CD14-positive monocyte (primary cell): ENCODE results near the gene PTPRR. TPM values are rescaled to one million over a fixed set of nuclear protein-coding genes. Genes with fewer than 3 reads are reported as not detected.

Experiments
- DNase-seq, 3 donors: peaks; one replicate each; pipeline ENCODE4 v3.0.0-alpha.2; 2011 to 2022
- H2AFZ ChIP-seq: 2 replicates; pipeline ENCODE4 v1.6.0; 2012; ENCODE audit warnings: mild to moderate bottlenecking, low read depth, low read length, inconsistent platforms; ENCODE audit not compliant: insufficient read depth, poor library complexity, severe bottlenecking
- H3K27ac ChIP-seq, 2 donors: 1 replicate in 1 of 2; 2 replicates in 1 of 2; pipeline ENCODE4 v1.5.1; 2012 to 2013; ENCODE audit warnings: low read length in 2 of 2, control low read depth in 1 of 2, inconsistent platforms in 1 of 2, low read depth in 1 of 2, mild to moderate bottlenecking in 1 of 2
- H3K27me3 ChIP-seq, 2 donors: one replicate each; pipeline versions ENCODE4 v1.6.0 to v1.6.1; 2011 to 2013; ENCODE audit warnings: low read length in 2 of 2; ENCODE audit not compliant: control insufficient read depth in 2 of 2, insufficient read depth in 2 of 2
- H3K36me3 ChIP-seq, 2 donors: replicated peaks in 1 of 2; 1 replicate in 1 of 2; 2 replicates in 1 of 2; pipeline versions ENCODE4 v1.5.1 to v1.6.1; 2012 to 2013; ENCODE audit warnings: low read length in 2 of 2, control low read depth in 1 of 2, inconsistent platforms in 1 of 2, mild to moderate bottlenecking in 1 of 2; ENCODE audit not compliant: insufficient read depth in 2 of 2, control insufficient read depth in 1 of 2
- H3K4me1 ChIP-seq, 2 donors: 1 replicate in 1 of 2; 2 replicates in 1 of 2; pipeline versions ENCODE4 v1.5.1 to v1.6.1; 2012 to 2013; ENCODE audit warnings: low read length in 2 of 2, control low read depth in 1 of 2, inconsistent platforms in 1 of 2, mild to moderate bottlenecking in 1 of 2, moderate library complexity in 1 of 2; ENCODE audit not compliant: insufficient read depth in 2 of 2, control insufficient read depth in 1 of 2
- H3K4me2 ChIP-seq: replicated peaks from 2 replicates; pipeline ENCODE3; 2012; ENCODE audit warnings: low read length, moderate library complexity, mild to moderate bottlenecking; ENCODE audit not compliant: poor library complexity, severe bottlenecking; ENCODE audit errors: extremely low read depth
- H3K4me3 ChIP-seq, 3 experiments: fragments of 200-600 bp in 1 of 3; sonication (generic) in 1 of 3; replicated peaks in 1 of 3; 1 replicate in 2 of 3; 2 replicates in 1 of 3; pipeline ENCODE4 v1.5.1; 2011 to 2013; ENCODE audit warnings: low read length in 3 of 3, mild to moderate bottlenecking in 3 of 3, control low read depth in 2 of 3, low read depth in 2 of 3, inconsistent platforms in 1 of 3, moderate library complexity in 1 of 3
- H3K79me2 ChIP-seq: 2 replicates; pipeline ENCODE4 v1.6.0; 2012; ENCODE audit warnings: mild to moderate bottlenecking, control low read depth, inconsistent platforms, low read length, moderate library complexity; ENCODE audit not compliant: insufficient read depth
- H3K9ac ChIP-seq: 2 replicates; pipeline ENCODE4 v1.6.0; 2017; ENCODE audit warnings: low read length, mild to moderate bottlenecking; ENCODE audit not compliant: insufficient read depth, poor library complexity, severe bottlenecking
- H3K9me3 ChIP-seq, 2 donors: replicated peaks in 1 of 2; 1 replicate in 1 of 2; 2 replicates in 1 of 2; pipeline versions ENCODE4 v1.5.1 to v1.6.1; 2012 to 2013; ENCODE audit warnings: low read length in 2 of 2, control low read depth in 1 of 2; ENCODE audit not compliant: control insufficient read depth in 1 of 2, insufficient read depth in 1 of 2
- H4K20me1 ChIP-seq: 2 replicates; pipeline ENCODE4 v1.6.0; 2012; ENCODE audit warnings: mild to moderate bottlenecking, low read length, control low read depth, moderate library complexity; ENCODE audit not compliant: insufficient read depth
- H3K27ac Mint-ChIP-seq, 7 donors: one replicate each; pipeline ENCODE4 v1.8.0; 2020; ENCODE audit warnings: mild to moderate bottlenecking in 7 of 7, mixed read lengths in 7 of 7, moderate library complexity in 6 of 7, inconsistent platforms in 2 of 7
- H3K27me3 Mint-ChIP-seq, 3 donors: one replicate each; pipeline ENCODE4 v1.8.0; 2021 to 2022; ENCODE audit warnings: low read depth in 3 of 3, mild to moderate bottlenecking in 3 of 3, mixed read lengths in 3 of 3, moderate library complexity in 3 of 3, inconsistent platforms in 1 of 3
- H3K36me3 Mint-ChIP-seq, 2 donors: one replicate each; pipeline ENCODE4 v1.8.0; 2020; ENCODE audit warnings: mixed read lengths in 2 of 2, inconsistent platforms in 1 of 2, mild to moderate bottlenecking in 1 of 2
- H3K4me1 Mint-ChIP-seq: one replicate; pipeline ENCODE4 v1.8.0; 2020; ENCODE audit warnings: mild to moderate bottlenecking, mixed read lengths
- H3K4me3 Mint-ChIP-seq, 2 donors: one replicate each; pipeline ENCODE4 v1.8.0; 2020; ENCODE audit warnings: mild to moderate bottlenecking in 2 of 2, mixed read lengths in 2 of 2, moderate library complexity in 1 of 2
- H3K9me3 Mint-ChIP-seq, 7 donors: one replicate each; pipeline ENCODE4 v1.8.0; 2020 to 2022; ENCODE audit warnings: mixed read lengths in 7 of 7, mild to moderate bottlenecking in 6 of 7, moderate library complexity in 6 of 7, inconsistent platforms in 2 of 7
- WGBS: methylation state at CpG from one replicate; pipeline ENCODE4 v1.1.5; 2013; ENCODE audit warnings: missing lambda C conversion rate; ENCODE audit not compliant: insufficient coverage; 5-methylcytosine and 5-hydroxymethylcytosine counted together
- intact Hi-C, 2 donors: fragments of 100-400 bp; cut with micrococcal nuclease; formaldehyde crosslinking; loops; one replicate each; pipeline versions ENCODE4 v1.15.0 to v1.15.1; 2023
- polyA plus RNA-seq, 3 donors: library from polyadenylated mRNA; depleted of rRNA in 1 of 3; unstranded in 2 of 3; stranded (reverse) in 1 of 3; fragments of 300-500 nt in 2 of 3; fragments of >200 nt in 1 of 3; fragmentation: Illumina TruSeq in 2 of 3; gene quantifications; 1 replicate in 2 of 3; 2 replicates in 1 of 3; pipeline ENCODE4 v1.2.3, GENCODE V29; 2012 to 2021
- TF ChIP-seq, protein P1 (sequence below): fragments of 200-600 bp; IDR thresholded peaks from one replicate; pipeline ENCODE4 v1.8.0; 2022; ENCODE audit warnings: antibody characterized with exemption, mild to moderate bottlenecking

The PTPRR gene
- polyA plus RNA-seq, 3 donors: not detected

DNA sequence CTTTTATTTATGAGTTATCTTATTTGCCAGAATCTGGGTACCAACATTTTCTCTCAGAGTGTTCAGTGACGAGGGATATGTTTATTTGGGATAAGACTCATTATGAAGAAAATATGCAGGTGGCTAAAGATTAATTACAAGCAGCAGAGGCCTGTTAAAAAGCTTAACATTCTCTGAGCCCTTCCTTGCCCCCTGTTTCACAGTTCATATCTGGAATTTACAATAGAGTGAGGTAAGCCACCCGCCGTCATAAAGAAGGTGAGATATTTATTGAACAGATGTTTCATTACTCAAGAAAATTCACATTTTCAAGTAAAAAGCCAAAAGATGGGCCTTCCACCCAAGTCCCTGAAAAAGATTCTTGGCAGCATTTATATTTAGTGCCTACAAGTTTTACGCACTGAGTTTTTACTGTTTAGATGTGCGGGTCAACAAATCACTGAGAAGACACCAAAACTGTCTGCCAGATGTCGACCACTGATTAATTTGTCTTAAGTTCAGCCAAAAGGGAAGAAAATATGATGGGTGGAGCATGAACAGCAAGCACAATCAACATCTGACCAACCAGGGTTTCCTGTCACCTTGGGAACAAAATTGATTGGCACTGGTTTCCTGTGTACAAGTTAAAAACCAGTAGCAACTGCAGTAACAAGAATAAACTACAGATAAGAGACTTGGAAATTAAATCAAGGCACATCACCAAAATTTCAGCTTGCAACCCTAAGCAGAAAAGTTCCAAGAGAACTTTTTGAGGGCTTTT is 197.8 kb downstream of the PTPRR start:
- Histone ChIP-seq H3K4me1 (peaks cover 0 to 6% of the 10 kb centered on the region in 2 donors), H4K20me1 (no peaks in the 10 kb centered on the region), H3K4me3 (no peak overlapping the region), H3K27me3 (peaks cover 7 to 12% of the 10 kb centered on the region in 2 donors), H3K9ac (no peak overlapping the region), H3K79me2 (no peaks in the 10 kb centered on the region), H3K27ac (no peak overlapping the region), H3K9me3 (no peaks in the 10 kb centered on the region), H3K4me2 (no peak overlapping the region), H3K36me3 (no peaks in the 10 kb centered on the region), H2AFZ (no peak overlapping the region)
- TF ChIP-seq, protein P1, sequence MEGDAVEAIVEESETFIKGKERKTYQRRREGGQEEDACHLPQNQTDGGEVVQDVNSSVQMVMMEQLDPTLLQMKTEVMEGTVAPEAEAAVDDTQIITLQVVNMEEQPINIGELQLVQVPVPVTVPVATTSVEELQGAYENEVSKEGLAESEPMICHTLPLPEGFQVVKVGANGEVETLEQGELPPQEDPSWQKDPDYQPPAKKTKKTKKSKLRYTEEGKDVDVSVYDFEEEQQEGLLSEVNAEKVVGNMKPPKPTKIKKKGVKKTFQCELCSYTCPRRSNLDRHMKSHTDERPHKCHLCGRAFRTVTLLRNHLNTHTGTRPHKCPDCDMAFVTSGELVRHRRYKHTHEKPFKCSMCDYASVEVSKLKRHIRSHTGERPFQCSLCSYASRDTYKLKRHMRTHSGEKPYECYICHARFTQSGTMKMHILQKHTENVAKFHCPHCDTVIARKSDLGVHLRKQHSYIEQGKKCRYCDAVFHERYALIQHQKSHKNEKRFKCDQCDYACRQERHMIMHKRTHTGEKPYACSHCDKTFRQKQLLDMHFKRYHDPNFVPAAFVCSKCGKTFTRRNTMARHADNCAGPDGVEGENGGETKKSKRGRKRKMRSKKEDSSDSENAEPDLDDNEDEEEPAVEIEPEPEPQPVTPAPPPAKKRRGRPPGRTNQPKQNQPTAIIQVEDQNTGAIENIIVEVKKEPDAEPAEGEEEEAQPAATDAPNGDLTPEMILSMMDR: no peak
- H3K4me3 Mint-ChIP-seq: no peak overlapping the region
- 40% methylated on average over 1 of the region's 6 CpGs for WGBS
- peaks cover 4 to 17% (median 6%) of the 10 kb centered on the region in 3 donors for H3K27me3 Mint-ChIP-seq
- H3K36me3 Mint-ChIP-seq: no peaks in the 10 kb centered on the region
- H3K27ac Mint-ChIP-seq: no peak overlapping the region
- peaks cover 4% of the 10 kb centered on the region for H3K4me1 Mint-ChIP-seq
- H3K9me3 Mint-ChIP-seq: no peaks in the 10 kb centered on the region
- no peak for DNase-seq
- intact Hi-C loops: loop anchor here in 1 of 2 donors (5.0 kb wide), 1 partner anchor 840 kb away; no protein-coding TSS in a partner anchor

DNA sequence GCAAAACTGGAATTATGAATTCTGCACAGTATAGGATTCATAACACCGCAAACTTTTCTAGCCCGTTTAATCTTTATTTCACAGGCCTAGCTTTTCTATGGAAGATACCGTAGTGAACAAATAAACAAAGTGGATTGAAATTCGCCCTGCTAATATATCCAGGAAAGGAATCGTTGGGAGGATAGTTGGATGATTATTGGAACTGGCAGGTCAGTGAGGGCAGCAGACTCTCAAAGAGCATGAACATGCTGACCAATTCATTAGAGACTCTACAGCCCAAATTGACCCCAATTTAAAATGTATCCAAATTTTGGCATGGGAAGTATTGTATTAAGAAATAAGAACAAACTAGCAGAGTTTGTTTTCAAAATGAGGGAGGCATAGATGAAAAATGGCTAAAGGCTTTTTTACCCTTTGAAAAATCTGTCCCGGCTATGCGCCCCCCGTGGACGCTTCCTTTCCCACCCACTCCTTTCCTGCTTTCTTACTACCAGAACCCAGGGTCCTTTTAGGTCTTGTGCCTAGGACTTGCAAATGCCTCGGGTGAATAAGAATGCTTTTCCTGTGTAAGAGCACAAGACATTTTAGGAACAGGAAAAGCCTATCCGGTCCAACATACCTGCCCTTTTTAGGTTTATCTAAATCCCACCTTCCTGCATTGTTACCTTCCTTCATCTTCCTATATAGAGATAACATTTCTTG is 198.7 kb downstream of the PTPRR start:
- no peaks in the 10 kb centered on the region for H3K9me3 Mint-ChIP-seq
- no peaks in the 10 kb centered on the region for H3K36me3 Mint-ChIP-seq
- Histone ChIP-seq H2AFZ (no peak overlapping the region), H3K36me3 (no peaks in the 10 kb centered on the region), H3K27ac (no peak overlapping the region), H3K4me3 (no peak overlapping the region), H3K4me2 (no peak overlapping the region), H3K27me3 (peaks cover 7 to 15% of the 10 kb centered on the region in 2 donors), H3K79me2 (no peaks in the 10 kb centered on the region), H3K9me3 (no peaks in the 10 kb centered on the region), H4K20me1 (no peaks in the 10 kb centered on the region), H3K9ac (no peak overlapping the region), H3K4me1 (peaks cover 0 to 6% of the 10 kb centered on the region in 2 donors)
- H3K4me1 Mint-ChIP-seq: peaks cover 4% of the 10 kb centered on the region
- no CpG with 5 or more reads among the region's 11 CpGs for WGBS
- TF ChIP-seq, protein P1: no peak
- no peak overlapping the region for H3K4me3 Mint-ChIP-seq
- peaks cover 4 to 17% (median 6%) of the 10 kb centered on the region in 3 donors for H3K27me3 Mint-ChIP-seq
- DNase-seq: no peak
- no peak overlapping the region for H3K27ac Mint-ChIP-seq
- intact Hi-C loops: loop anchor here in 1 of 2 donors (5.0 kb wide), 1 partner anchor 840 kb away; no protein-coding TSS in a partner anchor
